COLO829 (cell line): Measurements from ENCODE around the gene DPYSL4.

ENCODE experiments used
- DNase-seq: peaks from one replicate; pipeline ENCODE4 v3.0.0; 2012; ENCODE audit warnings: low spot score

DPYSL4 gene

GRCh38 chr10:132163826-132164515, 22.8 kb upstream of the DPYSL4 start:
- no peak for DNase-seq

- DNase-seq = no peak
Observed at GRCh38 chr10:132164761-132165278, 21.9 kb upstream of the DPYSL4 start.

GRCh38 chr10:132165416-132165980, 21.2 kb upstream of the DPYSL4 start:
- no peak for DNase-seq

- DNase-seq = no peak
Observed at GRCh38 chr10:132166216-132166950, 20.4 kb upstream of the DPYSL4 start.

GRCh38 chr10:132167041-132167674, 19.6 kb upstream of the DPYSL4 start:
- DNase-seq = no peak

GRCh38 chr10:132167976-132168375, 18.8 kb upstream of the DPYSL4 start:
- DNase-seq = no peak

- no peak for DNase-seq
Observed at GRCh38 chr10:132168571-132169030, 18.1 kb upstream of the DPYSL4 start.

- DNase-seq = no peak
Observed at GRCh38 chr10:132169031-132169765, 17.6 kb upstream of the DPYSL4 start.

- no peak for DNase-seq
Observed at GRCh38 chr10:132169766-132170560, 16.8 kb upstream of the DPYSL4 start.

GRCh38 chr10:132170561-132171361, 16.0 kb upstream of the DPYSL4 start:
- DNase-seq = no peak

- no peak for DNase-seq
Observed at GRCh38 chr10:132172091-132173066, 14.4 kb upstream of the DPYSL4 start.

GRCh38 chr10:132173185-132173584, 13.6 kb upstream of the DPYSL4 start:
- no peak for DNase-seq

- no peak for DNase-seq
Observed at GRCh38 chr10:132174237-132174636, 12.5 kb upstream of the DPYSL4 start.

- DNase-seq = no peak
Observed at GRCh38 chr10:132175408-132175807, 11.3 kb upstream of the DPYSL4 start.

GRCh38 chr10:132175907-132176581, 10.7 kb upstream of the DPYSL4 start:
- DNase-seq = no peak

GRCh38 chr10:132176623-132177500, 9.9 kb upstream of the DPYSL4 start:
- DNase-seq = no peak

GRCh38 chr10:132178046-132178445, 8.7 kb upstream of the DPYSL4 start:
- DNase-seq = no peak
